HEK293 (cell line): ENCODE results near the gene TARBP1.

ENCODE experiments used
- ZNF146 ChIP-seq: fragments of 450-650 bp; formaldehyde crosslinking; IDR thresholded peaks from 2 replicates; pipeline ENCODE4 v1.5.1; 2016; ENCODE audit warnings: missing biosample characterization, missing genetic modification characterization
- ZNF561 ChIP-seq: fragments of 450-650 bp; IDR thresholded peaks from 2 replicates; pipeline ENCODE4 v1.5.1; 2018; ENCODE audit warnings: missing biosample characterization, missing genetic modification characterization, borderline replicate concordance
- TF ChIP-seq, protein P1 (sequence below): fragments of 450-650 bp; formaldehyde crosslinking; IDR thresholded peaks from 2 replicates; pipeline ENCODE4 v1.5.1; 2016; ENCODE audit warnings: missing biosample characterization, missing genetic modification characterization

DNA sequence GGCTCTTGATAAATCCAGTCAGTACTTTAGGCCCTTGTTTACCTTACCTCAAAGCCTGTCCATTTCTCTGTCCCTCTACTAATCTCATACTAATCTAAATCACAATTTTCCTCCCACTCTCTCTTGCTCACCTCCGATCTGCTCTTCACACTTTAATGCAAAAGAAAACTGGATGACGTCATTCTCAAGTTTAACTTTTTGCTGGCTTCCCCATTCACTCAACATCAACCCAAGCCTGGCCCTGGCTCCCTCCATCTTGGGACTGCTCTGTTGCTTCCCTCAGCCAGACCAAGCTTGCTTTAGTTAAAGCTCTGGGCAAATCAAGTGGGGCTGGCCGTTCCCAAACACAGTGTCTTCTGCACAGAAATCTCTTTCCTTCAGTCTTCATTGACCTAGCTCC, 76.0 kb downstream of the TARBP1 start:
- TF ChIP-seq, protein P1, sequence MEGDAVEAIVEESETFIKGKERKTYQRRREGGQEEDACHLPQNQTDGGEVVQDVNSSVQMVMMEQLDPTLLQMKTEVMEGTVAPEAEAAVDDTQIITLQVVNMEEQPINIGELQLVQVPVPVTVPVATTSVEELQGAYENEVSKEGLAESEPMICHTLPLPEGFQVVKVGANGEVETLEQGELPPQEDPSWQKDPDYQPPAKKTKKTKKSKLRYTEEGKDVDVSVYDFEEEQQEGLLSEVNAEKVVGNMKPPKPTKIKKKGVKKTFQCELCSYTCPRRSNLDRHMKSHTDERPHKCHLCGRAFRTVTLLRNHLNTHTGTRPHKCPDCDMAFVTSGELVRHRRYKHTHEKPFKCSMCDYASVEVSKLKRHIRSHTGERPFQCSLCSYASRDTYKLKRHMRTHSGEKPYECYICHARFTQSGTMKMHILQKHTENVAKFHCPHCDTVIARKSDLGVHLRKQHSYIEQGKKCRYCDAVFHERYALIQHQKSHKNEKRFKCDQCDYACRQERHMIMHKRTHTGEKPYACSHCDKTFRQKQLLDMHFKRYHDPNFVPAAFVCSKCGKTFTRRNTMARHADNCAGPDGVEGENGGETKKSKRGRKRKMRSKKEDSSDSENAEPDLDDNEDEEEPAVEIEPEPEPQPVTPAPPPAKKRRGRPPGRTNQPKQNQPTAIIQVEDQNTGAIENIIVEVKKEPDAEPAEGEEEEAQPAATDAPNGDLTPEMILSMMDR (tag by site-specific recombination): no peak
- no peak for TF ChIP-seq ZNF561
- no peak for TF ChIP-seq ZNF146 (tag by site-specific recombination)
